SH-SY5Y (cell line): ENCODE results near the gene PIK3CG.

ENCODE experiments used
- GATA2 ChIP-seq: IDR thresholded peaks from 2 replicates; pipeline ENCODE4 v1.6.1; 2011; ENCODE audit warnings: mild to moderate bottlenecking, low read depth, low read length
- GATA3 ChIP-seq: IDR thresholded peaks from 2 replicates; pipeline ENCODE4 v1.6.1; 2011; ENCODE audit warnings: low read depth, mild to moderate bottlenecking, low read length, moderate library complexity

DNA sequence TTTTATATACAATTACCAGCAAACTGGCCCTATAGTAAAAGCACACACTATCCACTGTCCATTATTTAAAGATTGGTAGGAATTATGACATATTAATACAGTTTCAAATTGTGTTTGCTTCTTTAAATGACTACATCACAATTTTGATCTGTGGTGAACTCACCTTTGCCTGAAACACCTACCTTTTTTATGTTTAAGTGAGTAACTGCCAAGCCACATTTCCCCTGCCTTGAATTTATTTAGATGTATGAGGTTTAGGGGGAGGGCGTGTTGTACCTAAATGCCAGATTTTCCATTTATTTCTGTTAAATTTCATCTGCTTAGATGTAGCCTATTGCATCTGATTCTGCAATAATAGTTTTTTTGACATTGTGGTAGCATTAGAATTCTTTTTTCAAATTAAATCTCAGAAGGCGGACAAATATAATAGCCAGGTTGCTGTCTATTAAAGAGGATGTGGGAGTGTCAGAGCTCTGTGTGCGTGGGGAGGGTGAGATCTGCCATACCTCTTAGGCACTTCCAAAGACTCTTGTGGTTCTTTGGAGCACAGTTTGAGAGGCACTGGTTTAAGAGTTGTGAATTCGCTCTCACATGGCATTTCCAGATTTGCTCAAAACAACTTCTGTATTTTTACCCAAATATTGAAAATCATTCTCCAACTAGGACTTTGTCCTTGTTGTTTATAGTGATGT is 13.8 kb downstream of the PIK3CG start:
- TF ChIP-seq GATA2 (no peak), GATA3 (no peak)
